ENCODE results near the gene XRCC3. TPM values are rescaled to one million over a fixed set of nuclear protein-coding genes. Genes with fewer than 3 reads are reported as not detected.

The XRCC3 gene
- total and polyA plus RNA-seq, 4 donors, result 1.7 to 14.1 (median 2.8) TPM

GRCh38 chr14:103724116-103724515 lies 8.9 kb upstream of the XRCC3 start:
- no peak overlapping the region for H3K4me3 ChIP-seq (ENCODE audit: low read depth in 1 of 3, low read length in 3 of 3)
- no peak overlapping the region for H3K9ac ChIP-seq (ENCODE audit: low read depth in 1 of 2, low read length in 2 of 2)
- peaks cover 0 to 9% (median 4%) of the 10 kb centered on the region in 4 donors for H3K36me3 ChIP-seq (ENCODE audit: control insufficient read depth in 4 of 4, insufficient read depth in 3 of 4, low read depth in 1 of 4, low read length in 3 of 4)

DNA sequence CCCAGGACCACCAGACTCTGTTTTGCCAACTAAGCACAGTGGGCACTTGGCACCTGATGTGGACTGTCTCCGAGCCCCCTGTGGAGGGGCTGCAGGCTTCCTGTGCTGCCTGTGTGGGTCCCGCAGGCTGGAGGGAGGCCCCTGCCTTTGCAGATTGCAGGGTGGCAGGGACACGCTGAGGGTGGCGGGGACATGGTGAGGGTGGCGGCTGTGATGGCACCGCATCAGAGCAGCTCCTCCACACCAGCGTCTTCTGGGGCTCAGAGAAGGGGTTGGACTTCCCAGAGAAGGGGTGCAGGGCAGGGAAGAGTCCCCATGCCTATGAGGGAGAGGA lies 8.5 kb upstream of the XRCC3 start:
- TF ChIP-seq HNF4A (conservative IDR thresholded peaks at IDR 0.05) (no peak), GABPA (IDR thresholded peaks at IDR 0.05 in 1 of 2, conservative IDR thresholded peaks at IDR 0.05 in 1 of 2) (no peak), TAF1 (conservative IDR thresholded peaks at IDR 0.05) (no peak), SP1 (IDR thresholded peaks at IDR 0.05) (no peak), NR2F2 (IDR thresholded peaks at IDR 0.05) (no peak), RXRA (IDR thresholded peaks at IDR 0.05) (no peak), ZBTB33 (IDR thresholded peaks at IDR 0.05) (no peak), RAD21 (IDR thresholded peaks at IDR 0.05) (no peak), YY1 (IDR thresholded peaks at IDR 0.05) (no peak), JUND (IDR thresholded peaks at IDR 0.05) (no peak), FOXA2 (IDR thresholded peaks at IDR 0.05) (no peak), EGR1 (IDR thresholded peaks at IDR 0.05; ENCODE audit: low read depth in 2 of 2) (no peak)
- TF ChIP-seq, protein P1, sequence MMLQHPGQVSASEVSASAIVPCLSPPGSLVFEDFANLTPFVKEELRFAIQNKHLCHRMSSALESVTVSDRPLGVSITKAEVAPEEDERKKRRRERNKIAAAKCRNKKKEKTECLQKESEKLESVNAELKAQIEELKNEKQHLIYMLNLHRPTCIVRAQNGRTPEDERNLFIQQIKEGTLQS (IDR thresholded peaks at IDR 0.05), result no peak
- TF ChIP-seq, protein P2, sequence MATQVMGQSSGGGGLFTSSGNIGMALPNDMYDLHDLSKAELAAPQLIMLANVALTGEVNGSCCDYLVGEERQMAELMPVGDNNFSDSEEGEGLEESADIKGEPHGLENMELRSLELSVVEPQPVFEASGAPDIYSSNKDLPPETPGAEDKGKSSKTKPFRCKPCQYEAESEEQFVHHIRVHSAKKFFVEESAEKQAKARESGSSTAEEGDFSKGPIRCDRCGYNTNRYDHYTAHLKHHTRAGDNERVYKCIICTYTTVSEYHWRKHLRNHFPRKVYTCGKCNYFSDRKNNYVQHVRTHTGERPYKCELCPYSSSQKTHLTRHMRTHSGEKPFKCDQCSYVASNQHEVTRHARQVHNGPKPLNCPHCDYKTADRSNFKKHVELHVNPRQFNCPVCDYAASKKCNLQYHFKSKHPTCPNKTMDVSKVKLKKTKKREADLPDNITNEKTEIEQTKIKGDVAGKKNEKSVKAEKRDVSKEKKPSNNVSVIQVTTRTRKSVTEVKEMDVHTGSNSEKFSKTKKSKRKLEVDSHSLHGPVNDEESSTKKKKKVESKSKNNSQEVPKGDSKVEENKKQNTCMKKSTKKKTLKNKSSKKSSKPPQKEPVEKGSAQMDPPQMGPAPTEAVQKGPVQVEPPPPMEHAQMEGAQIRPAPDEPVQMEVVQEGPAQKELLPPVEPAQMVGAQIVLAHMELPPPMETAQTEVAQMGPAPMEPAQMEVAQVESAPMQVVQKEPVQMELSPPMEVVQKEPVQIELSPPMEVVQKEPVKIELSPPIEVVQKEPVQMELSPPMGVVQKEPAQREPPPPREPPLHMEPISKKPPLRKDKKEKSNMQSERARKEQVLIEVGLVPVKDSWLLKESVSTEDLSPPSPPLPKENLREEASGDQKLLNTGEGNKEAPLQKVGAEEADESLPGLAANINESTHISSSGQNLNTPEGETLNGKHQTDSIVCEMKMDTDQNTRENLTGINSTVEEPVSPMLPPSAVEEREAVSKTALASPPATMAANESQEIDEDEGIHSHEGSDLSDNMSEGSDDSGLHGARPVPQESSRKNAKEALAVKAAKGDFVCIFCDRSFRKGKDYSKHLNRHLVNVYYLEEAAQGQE (IDR thresholded peaks at IDR 0.05), result no peak
- Histone ChIP-seq H3K36me3 (ENCODE audit: control insufficient read depth in 4 of 4, insufficient read depth in 3 of 4, low read depth in 1 of 4, low read length in 3 of 4) (peaks cover 0 to 5% (median 2%) of the 10 kb centered on the region in 4 donors), H3K9ac (ENCODE audit: low read depth in 1 of 2, low read length in 2 of 2) (no peak overlapping the region), H3K27ac (ENCODE audit: low read depth in 1 of 2, low read length in 2 of 2) (no peak overlapping the region), H3K4me3 (ENCODE audit: low read depth in 1 of 3, low read length in 3 of 3) (no peak overlapping the region), H3K9me3 (ENCODE audit: control insufficient read depth in 4 of 4, low read length in 3 of 4) (no peaks in the 10 kb centered on the region), H3K27me3 (ENCODE audit: control insufficient read depth in 4 of 4, insufficient read depth in 4 of 4, low read length in 3 of 4) (no peaks in the 10 kb centered on the region), H3K4me1 (ENCODE audit: control insufficient read depth in 4 of 4, insufficient read depth in 4 of 4, low read length in 3 of 4) (peaks cover 0 to 11% (median 5%) of the 10 kb centered on the region in 4 donors)
- 93% methylated on average over 7 of the region's 7 CpGs for WGBS
- DNase-seq (ENCODE audit: low spot score), result no peak

More at GRCh38 chr14:103724116-103724515, 8.9 kb upstream of the XRCC3 start:
- H3K27me3 ChIP-seq (ENCODE audit: control insufficient read depth in 4 of 4, insufficient read depth in 4 of 4, low read length in 3 of 4), result no peaks in the 10 kb centered on the region
- H3K9me3 ChIP-seq (ENCODE audit: control insufficient read depth in 4 of 4, low read length in 3 of 4), result no peaks in the 10 kb centered on the region
- TF ChIP-seq RXRA (IDR thresholded peaks at IDR 0.05), result no peak
- TF ChIP-seq NR2F2 (IDR thresholded peaks at IDR 0.05), result no peak
- TF ChIP-seq FOXA2 (IDR thresholded peaks at IDR 0.05), result no peak
- TF ChIP-seq FOXA1 (IDR thresholded peaks at IDR 0.05), result no peak
- TF ChIP-seq, protein P1 (IDR thresholded peaks at IDR 0.05), result no peak
- 66% methylated on average over 20 of the region's 20 CpGs for WGBS
- H3K27ac ChIP-seq (ENCODE audit: low read depth in 1 of 2, low read length in 2 of 2), result no peak overlapping the region
- H3K4me1 ChIP-seq (ENCODE audit: control insufficient read depth in 4 of 4, insufficient read depth in 4 of 4, low read length in 3 of 4), result peaks cover 0 to 11% (median 5%) of the 10 kb centered on the region in 4 donors
- peak; percentile 89 for DNase-seq (ENCODE audit: low spot score)

Data from liver (tissue), 9 donors.